IPS-18c (cell line): ENCODE results near the gene RABAC1.
A peak's percentile ranks its signal among the peaks of the same experiment; 100 is the strongest.

Experiments used
- H3K4me3 ChIP-seq: 2 replicates; pipeline ENCODE4 v1.7.0; 2013; ENCODE audit warnings: low read depth, mild to moderate bottlenecking, low read length, moderate library complexity; ENCODE audit not compliant: insufficient read depth
- H3K9me3 ChIP-seq: one replicate; pipeline ENCODE4 v1.6.1; 2013; ENCODE audit warnings: mild to moderate bottlenecking, low read length, moderate library complexity; ENCODE audit not compliant: control insufficient read depth, insufficient read depth

RABAC1 gene, protein sequence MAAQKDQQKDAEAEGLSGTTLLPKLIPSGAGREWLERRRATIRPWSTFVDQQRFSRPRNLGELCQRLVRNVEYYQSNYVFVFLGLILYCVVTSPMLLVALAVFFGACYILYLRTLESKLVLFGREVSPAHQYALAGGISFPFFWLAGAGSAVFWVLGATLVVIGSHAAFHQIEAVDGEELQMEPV

DNA sequence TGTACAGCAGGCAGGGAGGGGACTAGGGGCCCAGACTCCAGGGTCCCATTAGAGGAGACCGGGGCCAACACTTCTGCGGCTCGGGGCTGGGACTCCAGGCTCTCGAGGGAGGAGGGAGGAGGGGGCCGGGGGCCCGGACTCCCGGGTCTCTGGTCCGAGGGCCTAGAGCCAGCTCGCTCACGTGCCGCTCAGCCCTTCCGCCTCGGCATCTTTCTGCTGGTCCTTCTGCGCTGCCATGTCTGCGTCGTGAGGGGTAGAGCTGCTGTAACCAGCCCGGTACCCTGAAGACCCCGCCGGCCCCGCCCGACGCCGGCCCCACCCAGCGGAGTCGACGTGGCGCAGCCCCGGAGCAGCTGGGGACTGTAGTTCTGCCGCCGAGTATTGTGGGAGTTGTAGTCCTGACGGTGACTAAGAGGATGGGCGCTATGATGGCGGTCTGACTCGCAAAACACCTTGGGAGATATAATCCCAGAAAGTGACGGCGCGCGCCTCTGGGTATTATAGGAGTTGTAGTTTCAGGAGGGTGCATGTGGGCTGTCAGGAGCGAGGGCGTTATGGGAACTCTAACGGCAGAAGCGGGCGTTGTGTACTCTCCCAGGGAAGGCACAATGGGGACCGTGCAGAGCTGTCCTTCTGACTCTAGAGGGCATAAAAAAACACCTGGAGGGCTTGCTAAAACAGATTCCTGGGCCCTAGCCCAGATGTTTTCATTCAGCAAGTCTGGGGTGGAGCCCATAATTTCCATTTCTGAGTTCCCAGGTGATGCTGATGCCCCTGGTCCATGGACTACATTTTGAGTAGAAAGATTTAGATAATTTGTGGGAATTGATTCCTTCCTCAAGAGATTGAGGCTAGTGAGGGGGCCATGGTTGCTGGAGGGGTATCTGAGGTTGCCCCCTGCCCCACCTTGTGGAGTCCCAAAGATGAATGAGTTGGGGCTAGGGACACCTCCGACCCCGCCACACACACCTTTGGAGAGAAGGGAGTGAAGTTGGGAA, at the start of gene RABAC1:
RABAC1 (minus strand) TSS at position 266 of the 998 bp plus-strand sequence; CDS start at position 237, 29 bp downstream.
- peak within 1 kb of the TSS; percentile 98 for H3K4me3 ChIP-seq
- H3K9me3 ChIP-seq, result no peaks in the 10 kb centered on the region

DNA sequence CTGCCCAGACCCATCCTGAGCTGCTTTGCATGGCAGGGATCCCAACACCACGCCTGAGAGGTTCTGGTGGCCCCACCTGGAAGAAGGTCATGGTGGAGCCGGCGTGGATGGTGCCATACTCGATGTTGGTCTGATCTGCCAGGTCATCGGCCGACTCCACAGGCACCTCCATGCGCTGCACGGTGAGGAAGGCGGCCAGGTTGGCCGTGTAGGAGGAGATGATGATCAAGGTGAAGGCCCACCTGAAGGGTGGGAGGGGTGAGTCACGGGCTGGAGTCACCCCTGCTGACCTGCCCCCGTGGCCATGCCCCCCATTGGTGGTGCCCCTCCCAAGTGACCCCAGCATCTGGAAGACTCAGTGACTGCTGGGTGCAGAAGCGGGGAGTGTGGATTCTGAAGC, 47.4 kb upstream of the RABAC1 start:
- Histone ChIP-seq H3K9me3 (no peaks in the 10 kb centered on the region), H3K4me3 (no peak overlapping the region)

DNA sequence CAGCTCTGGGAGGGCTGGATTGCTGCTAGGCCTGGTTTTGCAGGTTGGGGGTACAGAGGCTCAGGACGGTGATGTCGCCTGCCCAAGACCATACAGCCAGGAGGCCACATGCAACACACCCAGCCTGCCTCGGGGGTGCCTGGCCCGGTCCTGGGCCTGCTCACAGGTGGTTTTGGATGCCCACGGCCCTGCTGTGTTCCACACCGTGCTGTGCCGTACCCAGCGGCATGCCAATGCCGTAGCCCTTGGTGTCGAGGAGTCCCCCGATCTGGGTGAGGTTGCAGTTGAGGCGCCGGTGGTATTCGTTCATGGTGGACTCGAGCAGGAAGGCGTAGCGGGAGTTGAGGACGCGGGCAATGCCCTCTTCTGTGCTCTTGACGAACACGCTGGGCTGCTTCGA, 46.4 kb upstream of the RABAC1 start:
- H3K9me3 ChIP-seq, result no peaks in the 10 kb centered on the region
- H3K4me3 ChIP-seq, result no peak overlapping the region

DNA sequence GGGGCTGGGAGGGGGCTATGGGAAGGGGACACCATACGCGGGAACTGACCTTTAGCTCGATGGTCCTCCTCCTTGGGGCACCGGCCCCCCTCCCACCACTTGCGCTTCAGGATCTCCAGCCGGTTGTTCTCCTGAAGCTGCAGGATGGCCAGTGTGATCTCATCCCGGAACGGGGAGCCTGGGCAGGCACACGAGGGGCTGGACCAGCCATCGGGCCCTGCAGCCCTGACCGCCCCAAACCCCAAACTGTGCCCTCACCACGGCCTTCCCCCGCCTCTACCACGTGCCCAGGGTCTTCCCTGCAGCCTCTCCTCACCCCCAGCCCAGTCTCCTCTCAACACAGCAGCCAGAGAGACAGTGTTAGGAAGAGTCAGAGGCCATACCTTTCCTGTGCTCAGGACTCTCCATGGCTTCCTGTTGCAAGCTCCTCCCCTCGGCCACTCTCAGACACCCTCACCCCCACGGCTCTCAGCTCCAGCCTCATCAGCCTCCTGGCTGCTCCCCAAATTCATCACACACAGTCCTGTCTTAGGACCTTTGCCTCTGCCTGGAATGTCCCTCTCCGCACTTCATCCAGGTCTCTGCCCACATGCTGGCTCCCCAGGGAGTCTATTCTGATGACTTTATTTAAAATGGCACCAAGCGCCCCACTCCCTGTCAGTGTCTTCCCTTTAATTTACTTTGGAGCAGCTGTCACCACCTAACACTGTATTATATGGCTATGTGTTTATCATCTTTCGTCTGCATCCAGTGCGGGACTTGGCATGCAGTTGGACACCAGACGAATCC, 44.6 kb upstream of the RABAC1 start:
- Histone ChIP-seq H3K4me3 (no peak overlapping the region), H3K9me3 (no peaks in the 10 kb centered on the region)

DNA sequence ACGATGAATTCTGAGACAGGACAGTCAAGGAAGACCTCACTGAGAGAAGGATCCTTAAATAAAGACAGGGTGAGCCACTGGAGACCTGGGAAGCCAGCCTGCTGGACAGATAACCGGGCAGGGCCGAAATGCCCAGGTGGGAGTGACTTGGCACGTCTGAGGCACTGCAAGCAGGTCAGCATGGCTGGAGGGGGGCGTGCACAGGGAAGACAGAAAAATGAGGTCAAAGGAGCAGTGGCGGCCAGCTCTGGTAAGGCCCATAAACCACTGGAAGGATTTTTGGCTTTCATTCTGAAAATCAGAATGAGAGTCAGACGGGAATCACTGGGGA, 40.7 kb upstream of the RABAC1 start:
- H3K9me3 ChIP-seq, result no peaks in the 10 kb centered on the region
- H3K4me3 ChIP-seq, result no peak overlapping the region

DNA sequence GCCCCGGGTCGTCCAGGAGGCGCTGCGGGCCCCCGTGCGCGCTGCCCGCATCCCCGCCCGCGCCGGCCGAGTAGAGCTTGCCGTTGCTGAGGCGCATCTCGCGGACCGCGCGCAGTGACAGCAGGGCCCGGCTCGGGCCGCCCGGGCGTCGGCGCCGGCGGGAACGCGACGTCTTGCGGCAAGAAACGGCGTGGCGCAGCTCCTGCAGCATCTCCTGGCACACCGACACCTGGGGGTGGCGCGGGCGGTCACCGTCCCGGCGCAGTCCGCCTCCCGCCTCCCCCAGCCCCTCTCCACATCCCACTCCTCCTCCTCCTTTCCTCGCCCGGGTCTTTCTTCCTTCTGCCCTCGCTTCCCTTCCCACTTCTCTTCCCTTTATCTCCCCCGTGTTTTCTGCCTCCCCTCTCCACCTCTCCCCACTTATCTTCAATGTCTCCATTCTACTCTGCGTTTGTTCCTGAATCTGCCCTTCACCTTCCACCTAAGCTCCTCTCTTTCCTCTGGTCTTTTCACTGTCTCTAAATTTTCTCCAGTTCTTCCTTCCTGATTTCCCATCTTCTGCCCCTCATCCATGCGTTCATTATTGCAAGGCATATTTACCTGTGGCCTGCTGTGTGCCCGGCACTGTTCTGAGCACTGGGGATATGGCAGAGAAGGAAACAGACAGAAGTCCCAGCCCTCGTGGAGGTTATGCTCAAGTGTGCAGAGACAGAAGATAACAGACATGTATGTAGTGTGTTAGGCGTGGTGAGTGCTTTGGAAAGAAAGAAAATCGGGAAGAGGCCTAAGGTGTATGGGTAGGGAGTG, 40.2 kb upstream of the RABAC1 start:
- Histone ChIP-seq H3K4me3 (peak overlapping the region; percentile 20; the same call in 1 of the 2 replicates), H3K9me3 (no peaks in the 10 kb centered on the region)

DNA sequence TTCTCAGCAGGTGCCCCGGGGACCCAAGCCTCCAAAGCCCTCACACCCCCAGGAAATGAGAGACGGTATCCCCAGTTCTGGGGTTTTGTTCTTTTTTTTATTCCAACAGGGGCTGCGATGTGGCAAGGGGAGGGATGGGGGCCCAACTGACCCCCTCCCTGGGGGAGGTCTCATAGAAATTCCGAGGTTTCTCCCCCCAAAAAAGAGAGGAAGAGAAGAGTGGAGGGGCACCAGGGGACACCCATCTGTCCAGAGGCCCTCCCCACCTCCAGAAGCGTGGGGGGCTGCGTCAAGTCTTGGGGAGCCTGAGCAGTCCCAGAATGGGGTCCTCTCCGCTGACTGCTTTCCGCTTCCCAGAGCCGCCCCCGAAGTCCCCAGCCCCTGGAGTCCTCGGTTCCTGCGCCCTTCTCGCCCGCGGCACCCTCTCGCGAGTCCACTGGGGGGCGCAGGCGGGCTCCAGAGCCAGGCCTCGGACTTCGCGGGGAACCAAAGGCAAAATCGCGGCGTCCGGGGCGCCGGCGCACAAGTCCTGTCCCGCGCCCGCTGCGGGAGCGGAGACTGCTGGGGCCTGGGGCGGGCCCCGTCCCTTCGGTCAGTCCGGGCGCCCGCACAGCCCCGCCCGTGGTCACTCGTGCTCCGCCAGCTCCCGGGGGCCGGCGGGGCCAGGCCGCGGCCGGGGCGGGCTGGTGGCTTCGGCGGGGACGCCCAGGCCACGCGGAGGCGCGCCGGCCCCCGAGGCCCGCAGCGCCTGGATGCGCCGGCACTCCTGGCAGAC, 39.3 kb upstream of the RABAC1 start:
- Histone ChIP-seq H3K9me3 (no peaks in the 10 kb centered on the region), H3K4me3 (peak overlapping the region; percentile 29; the same call in 1 of the 2 replicates)

DNA sequence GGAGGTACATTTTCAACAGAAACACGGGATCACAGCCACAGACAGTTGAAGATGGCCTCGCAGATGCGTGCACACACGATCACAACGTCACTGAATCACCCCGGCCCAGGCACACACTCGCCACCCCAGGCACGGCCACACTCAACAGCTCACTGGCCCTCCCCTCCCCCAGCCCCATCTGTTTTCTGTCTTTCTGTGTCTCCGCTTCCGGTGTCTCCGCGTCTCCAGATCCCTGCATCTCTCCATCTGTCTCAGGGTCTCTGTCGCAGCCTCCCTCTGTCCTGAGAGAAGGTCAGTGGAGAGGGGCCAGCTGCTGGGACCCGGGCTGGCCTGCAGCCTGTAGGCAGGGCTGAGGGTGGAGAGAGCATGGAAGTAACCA, 38.7 kb upstream of the RABAC1 start:
- Histone ChIP-seq H3K4me3 (peak overlapping the region; percentile 29; the same call in 1 of the 2 replicates), H3K9me3 (no peaks in the 10 kb centered on the region)

DNA sequence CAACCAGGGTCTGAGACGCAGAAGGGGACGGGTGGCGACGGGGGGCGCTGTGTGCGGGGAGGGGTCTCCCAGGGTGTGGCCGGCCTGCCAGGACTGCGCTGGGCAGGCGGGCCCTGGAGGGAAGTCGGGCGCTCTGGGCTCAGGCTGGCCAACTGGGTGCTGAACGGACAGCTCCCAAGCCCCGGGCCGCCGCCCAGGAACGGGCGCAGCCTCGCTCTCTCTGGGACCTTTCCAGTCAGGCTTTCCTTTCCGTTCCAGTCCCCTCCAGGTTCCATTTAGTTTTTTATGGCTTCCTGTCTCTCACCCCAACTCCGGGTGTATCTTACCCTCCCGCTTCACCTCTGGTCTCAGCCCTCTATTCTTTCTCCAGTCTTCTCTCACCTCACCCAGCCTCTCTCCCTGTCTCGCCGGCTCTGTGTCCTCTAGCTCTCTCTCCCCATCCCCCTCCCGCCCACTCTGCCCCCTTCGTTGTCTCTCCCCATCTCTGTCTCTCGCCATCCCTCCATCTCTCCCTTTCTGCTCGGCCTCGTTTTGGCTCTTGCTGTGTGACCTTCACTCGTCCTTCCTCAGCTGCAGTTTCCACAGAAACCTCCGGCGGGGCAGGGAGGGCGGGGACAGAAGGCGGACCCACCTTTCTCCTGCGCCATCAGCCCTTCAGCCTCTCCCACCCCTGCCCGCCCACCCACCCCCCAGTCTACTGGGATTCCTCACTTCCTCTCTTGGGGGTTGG, 38.2 kb upstream of the RABAC1 start:
- Histone ChIP-seq H3K4me3 (peak overlapping the region; percentile 43), H3K9me3 (no peaks in the 10 kb centered on the region)

DNA sequence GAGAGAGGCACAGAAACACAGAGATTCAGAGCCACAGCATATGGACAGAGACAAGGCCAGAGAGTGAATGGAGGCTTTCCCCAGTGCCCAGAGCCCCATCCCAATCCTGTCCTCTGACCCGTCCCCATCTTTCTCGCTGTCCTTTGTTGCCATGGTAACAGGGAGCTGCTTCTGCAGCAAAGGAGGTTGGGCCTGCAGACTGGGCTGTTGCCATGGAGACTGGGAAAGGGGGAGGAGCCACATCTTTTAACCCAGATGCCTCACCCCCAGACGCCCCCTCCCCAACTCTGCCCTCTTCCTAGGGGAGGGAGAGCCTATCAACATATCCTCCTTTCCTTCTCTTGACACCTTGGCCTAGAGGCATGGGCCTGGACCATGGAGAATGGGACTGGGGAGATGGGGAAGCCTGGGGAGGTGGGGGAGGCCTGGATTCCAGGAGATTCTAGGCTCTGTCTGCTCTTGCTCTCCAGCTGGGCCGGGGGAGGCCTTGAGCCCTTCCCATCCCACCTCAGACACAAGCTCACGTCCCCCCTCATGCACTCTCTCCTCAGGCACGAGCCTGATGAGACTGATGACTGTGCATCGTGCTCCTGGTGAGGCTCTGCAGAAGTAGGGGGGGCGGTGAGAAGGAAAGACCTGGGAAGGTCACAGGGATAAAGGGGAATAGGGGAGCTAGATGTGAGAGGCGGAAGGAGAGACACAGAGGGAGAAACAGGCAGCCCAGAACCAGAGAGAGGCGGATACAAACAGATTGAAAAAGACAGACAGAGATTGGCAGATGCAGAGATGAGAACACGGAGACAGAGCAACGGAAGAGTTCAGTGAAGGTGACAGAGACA, 37.1 kb upstream of the RABAC1 start:
- H3K4me3 ChIP-seq, result no peak overlapping the region
- H3K9me3 ChIP-seq, result no peaks in the 10 kb centered on the region

DNA sequence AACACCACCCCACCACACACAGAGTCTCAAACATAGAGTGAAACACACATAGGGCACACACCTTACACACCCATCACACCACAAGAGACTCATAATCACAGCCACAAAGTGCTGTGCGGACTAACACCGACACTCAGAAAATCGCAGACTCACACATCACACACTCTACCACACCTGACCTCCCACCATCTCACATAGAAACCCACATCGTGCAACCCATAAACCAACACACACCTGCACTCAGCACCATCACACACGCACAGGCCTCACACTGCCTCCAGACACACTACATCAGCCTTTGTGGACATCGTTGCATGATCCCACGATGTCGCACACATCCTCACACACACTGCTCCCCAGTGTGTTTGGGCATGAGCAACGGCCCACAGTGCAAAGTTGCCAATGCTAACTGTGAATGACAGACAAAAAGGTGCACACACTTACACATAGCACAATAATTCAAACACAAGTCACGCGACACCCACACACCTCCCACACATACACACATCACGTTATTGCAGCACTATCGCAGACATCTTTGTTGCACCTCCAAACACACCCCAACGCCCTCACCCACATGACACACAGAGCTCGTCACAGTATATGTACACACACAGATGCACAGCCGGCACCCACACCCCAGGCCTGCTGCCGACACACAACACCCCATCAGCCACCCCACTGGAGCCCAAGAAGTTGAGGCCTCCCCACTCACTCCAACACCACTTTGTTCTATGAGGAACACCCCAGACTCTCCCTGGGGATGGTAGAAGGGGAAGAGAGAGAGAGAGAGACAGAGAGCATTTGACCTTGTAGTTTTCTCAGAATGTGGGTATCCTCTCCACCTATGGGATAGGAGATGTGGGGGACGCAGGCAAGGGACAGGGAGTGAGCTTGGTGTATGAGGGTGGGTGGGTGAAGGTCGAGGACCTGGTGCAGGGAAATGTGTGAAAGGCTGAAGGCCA, 36.2 kb upstream of the RABAC1 start:
- Histone ChIP-seq H3K9me3 (no peaks in the 10 kb centered on the region), H3K4me3 (no peak overlapping the region)

DNA sequence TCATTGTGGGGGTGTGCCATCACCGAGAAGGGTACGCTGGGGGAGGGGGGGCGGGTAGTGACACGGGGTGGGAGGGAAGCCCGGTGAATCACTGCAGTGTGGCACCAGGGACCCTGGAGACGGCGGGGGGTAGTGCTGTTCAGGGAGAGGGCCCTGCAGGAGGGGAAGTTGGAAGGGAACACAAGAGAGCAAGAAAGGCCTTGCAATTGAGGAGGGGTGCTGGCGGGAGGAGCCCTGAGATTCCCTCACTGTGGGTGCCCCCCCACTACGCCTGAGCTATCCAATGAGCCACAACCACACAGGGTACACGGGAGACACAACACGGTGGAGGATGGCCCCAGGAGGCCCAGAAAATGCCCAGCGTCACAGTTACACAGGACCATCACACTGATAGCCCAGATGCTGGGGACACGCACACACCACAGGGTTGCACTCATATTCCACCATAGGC, 35.4 kb upstream of the RABAC1 start:
- H3K4me3 ChIP-seq, result 0 out of 2 replicates have a peak overlapping the region, but pooled peaks have one; percentile 77

DNA sequence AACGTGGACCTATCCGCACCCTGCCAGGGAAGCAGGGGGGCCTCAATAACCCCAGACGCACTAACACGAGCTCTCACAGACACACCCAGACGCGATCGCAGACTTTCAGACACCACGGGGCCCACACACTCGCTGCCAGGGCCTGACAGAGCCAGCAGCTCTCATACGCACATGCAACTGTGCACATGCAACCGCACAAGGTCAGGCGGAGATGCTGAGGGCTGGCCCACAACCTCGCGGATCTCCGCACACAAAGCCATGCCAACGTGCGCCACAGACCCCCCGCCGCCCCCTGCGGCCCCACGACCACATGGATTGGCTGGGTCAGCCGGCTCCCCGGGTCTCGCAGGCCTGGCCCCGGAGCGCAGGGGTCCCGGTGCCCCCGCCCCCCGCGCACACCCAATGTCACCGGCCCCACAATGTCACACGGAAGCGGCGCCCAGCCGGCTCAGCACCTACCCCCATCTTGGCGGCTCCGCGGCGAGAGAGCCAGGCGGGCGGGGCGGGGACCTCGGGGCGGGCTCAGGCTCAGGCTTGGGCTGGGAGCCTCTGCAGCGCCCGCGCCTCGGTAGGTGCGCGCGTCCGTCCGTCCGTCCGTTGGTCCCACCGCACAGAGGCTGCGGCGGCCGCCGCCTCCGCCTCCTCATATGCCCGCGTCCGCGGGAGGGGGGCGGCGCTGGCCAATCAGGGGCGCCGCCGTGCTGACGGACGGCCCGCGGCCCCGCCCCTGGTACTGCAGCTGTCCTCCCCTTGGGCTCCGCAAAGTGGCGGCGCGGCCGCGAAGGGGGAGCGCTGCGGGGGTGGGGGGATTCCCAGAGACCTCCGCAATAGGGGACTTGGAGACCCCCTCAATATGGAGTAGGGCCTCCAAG, 34.7 kb upstream of the RABAC1 start, which contains the start of gene ATP1A3:
ATP1A3 (minus strand) TSS at position 619 of the 872 bp plus-strand sequence; CDS start at position 465, 154 bp downstream.
- Histone ChIP-seq H3K9me3 (no peaks in the 10 kb centered on the region), H3K4me3 (peak within 1 kb of the TSS; percentile 77)

More for the DNA sequence above, 35.4 kb upstream of the RABAC1 start:
- H3K9me3 ChIP-seq, result no peaks in the 10 kb centered on the region
